ENCODE results near the gene VTI1A.
A peak's percentile ranks its signal among the peaks of the same experiment; 100 is the strongest.
"Not testable (repeated sequence)": the region's sequence is repeated elsewhere in the genome, so short reads cannot be mapped to it uniquely, and the experiment has no call there.

Gene VTI1A

GRCh38 chr10:112446855-112447619, at the start of gene VTI1A, which contains the start of gene ZDHHC6:
TSS of gene VTI1A (plus strand) at chr10:112447215. CDS start at chr10:112447374, 159 bp downstream.
TSS of gene ZDHHC6 (minus strand) at chr10:112446914. CDS start at chr10:112445436, 1,478 bp downstream.
- DNase-seq (ENCODE audit: insufficient read length, low spot score) (peak; percentile 16), FAIRE-seq (no peak)
- TF ChIP-seq CTCF (IDR thresholded peaks at IDR 0.05; ENCODE audit: insufficient read depth, missing control alignments), result peak; percentile 7

GRCh38 chr10:112397592-112397991, 49.4 kb upstream of the VTI1A start:
- TF ChIP-seq CTCF (IDR thresholded peaks at IDR 0.05; ENCODE audit: insufficient read depth, missing control alignments), result no peak
- DNase-seq (ENCODE audit: insufficient read length, low spot score) (no peak), FAIRE-seq (no peak)

DNA sequence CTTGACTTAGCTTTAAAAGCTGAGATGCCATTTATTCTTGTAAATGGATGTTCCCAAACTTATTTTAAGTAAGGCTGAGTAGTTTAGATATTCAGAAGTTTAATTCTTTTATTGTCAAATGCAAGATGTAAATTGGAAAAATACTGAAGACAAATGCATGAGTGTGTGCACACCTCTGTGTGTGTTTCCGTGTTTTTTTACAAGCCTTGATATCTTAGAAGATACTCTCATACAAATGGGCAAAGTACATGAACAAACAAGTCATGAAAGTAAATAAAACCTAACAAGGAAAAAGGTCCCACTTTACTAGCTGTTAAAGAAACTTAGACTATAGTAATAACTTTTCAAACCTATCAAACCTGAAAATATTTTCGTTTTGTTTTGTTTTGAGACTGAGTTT, 44.1 kb upstream of the VTI1A start:
- TF ChIP-seq CTCF (IDR thresholded peaks at IDR 0.05; ENCODE audit: insufficient read depth, missing control alignments), result no peak
- DNase-seq (ENCODE audit: insufficient read length, low spot score) (no peak), FAIRE-seq (no peak)

GRCh38 chr10:112404617-112405016, 42.4 kb upstream of the VTI1A start:
- TF ChIP-seq CTCF (IDR thresholded peaks at IDR 0.05; ENCODE audit: insufficient read depth, missing control alignments), result no peak
- FAIRE-seq (no peak), DNase-seq (ENCODE audit: insufficient read length, low spot score) (no peak)

GRCh38 chr10:112406806-112407205, 40.2 kb upstream of the VTI1A start:
- not testable (repeated sequence) for FAIRE-seq; DNase-seq (ENCODE audit: insufficient read length, low spot score)

DNA sequence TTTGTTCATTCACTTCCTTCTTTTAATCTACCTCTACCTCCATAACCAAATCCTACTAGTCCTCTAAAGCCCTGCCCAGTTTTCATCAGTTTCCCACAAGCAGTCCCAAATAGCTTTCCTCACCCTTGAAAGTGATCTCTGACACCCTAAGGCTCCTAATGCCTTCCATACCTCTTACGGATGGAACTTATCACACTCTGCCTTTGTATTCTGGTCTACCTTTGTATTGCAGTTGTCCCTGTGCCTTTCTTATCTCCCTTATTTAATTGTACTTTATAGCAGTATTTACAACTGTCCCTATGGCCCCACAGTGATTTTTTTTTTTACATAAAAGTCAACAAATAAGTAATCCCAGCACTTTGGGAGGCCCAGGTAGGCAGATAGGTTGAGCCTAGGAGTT, 39.3 kb upstream of the VTI1A start:
- DNase-seq (ENCODE audit: insufficient read length, low spot score) (no peak), FAIRE-seq (no peak)
- TF ChIP-seq CTCF (IDR thresholded peaks at IDR 0.05; ENCODE audit: insufficient read depth, missing control alignments), result no peak

GRCh38 chr10:112409299-112409698, 37.7 kb upstream of the VTI1A start:
- TF ChIP-seq CTCF (IDR thresholded peaks at IDR 0.05; ENCODE audit: insufficient read depth, missing control alignments), result no peak
- DNase-seq (ENCODE audit: insufficient read length, low spot score) (no peak), FAIRE-seq (no peak)
